Measurements from ENCODE around the gene UBXN11. TPM values are rescaled to one million over a fixed set of nuclear protein-coding genes. Genes with fewer than 3 reads are reported as not detected.
"Not testable (repeated sequence)": the region's sequence is repeated elsewhere in the genome, so short reads cannot be mapped to it uniquely, and the experiment has no call there.

UBXN11 gene
- total RNA-seq, 2 experiments from 2014 or later, result 24.5 to 26.1 TPM

GRCh38 chr1:26317612-26318337 is 11.3 kb upstream of the UBXN11 start, which contains the start of gene CD52:
TSS of gene CD52 (plus strand) at chr1:26317958. CDS start at chr1:26318018, 60 bp downstream.
- peak; percentile 82 for DNase-seq
- Mint-ChIP-seq H3K36me3 (peaks cover 23% of the 10 kb centered on the region), H3K9me3 (no peaks in the 10 kb centered on the region), H3K27ac (peak within 1 kb of the TSS; percentile 91), H3K4me3 (peak within 1 kb of the TSS; percentile 91), H3K4me1 (ENCODE audit: low read depth) (peaks cover 63% of the 10 kb centered on the region), H3K27me3 (no peaks in the 10 kb centered on the region)
- ChIA-PET POLR2A (interaction anchor here (0.9 to 7.0 kb wide), 6 partner anchors 8 to 42 kb away, joined by 3 to 100 read pairs (median 25); partner anchors contain the start of genes SH3BGRL3 and UBXN11), CTCF (interaction anchor here (1.4 to 23.7 kb wide), 8 partner anchors 10 to 173 kb away, joined by 4 to 886 read pairs (median 13); partner anchors contain the start of genes C1orf232, CEP85, SH3BGRL3 and UBXN11)
- intact Hi-C loops (cut with micrococcal nuclease), result loop anchor here (10.0 kb wide), 1 partner anchor 227 kb away; no protein-coding TSS in a partner anchor

GRCh38 chr1:26317146-26317545 is 10.7 kb upstream of the UBXN11 start:
- no peaks in the 10 kb centered on the region for H3K9me3 Mint-ChIP-seq
- intact Hi-C loops (cut with micrococcal nuclease), result loop anchor here (10.0 kb wide), 1 partner anchor 228 kb away; no protein-coding TSS in a partner anchor
- ChIA-PET CTCF (interaction anchor here (1.4 to 23.7 kb wide), 7 partner anchors 10 to 172 kb away, joined by 4 to 886 read pairs (median 12); partner anchors contain the start of genes CEP85, SH3BGRL3, UBXN11 and ZNF593), POLR2A (interaction anchor here (0.7 to 7.0 kb wide), 4 partner anchors 10 to 41 kb away, joined by 3 to 100 read pairs (median 42); partner anchors contain the start of genes SH3BGRL3 and UBXN11)
- H3K36me3 Mint-ChIP-seq, result peaks cover 20% of the 10 kb centered on the region
- peak overlapping the region; percentile 91 for H3K27ac Mint-ChIP-seq
- DNase-seq, result no peak
- H3K4me1 Mint-ChIP-seq (ENCODE audit: low read depth), result peaks cover 61% of the 10 kb centered on the region
- H3K4me3 Mint-ChIP-seq, result peak overlapping the region; percentile 91
- no peaks in the 10 kb centered on the region for H3K27me3 Mint-ChIP-seq

- DNase-seq, result no peak
- no peaks in the 10 kb centered on the region for H3K27me3 Mint-ChIP-seq
- ChIA-PET CTCF (interaction anchor here (1.4 to 23.7 kb wide), 5 partner anchors 9 to 146 kb away, joined by 4 to 886 read pairs (median 12); partner anchors contain the start of genes CEP85, SH3BGRL3, UBXN11 and ZNF593), POLR2A (interaction anchor here (0.7 to 7.0 kb wide), 5 partner anchors 9 to 38 kb away, joined by 3 to 100 read pairs (median 4); partner anchors contain the start of genes SH3BGRL3 and UBXN11)
- intact Hi-C loops (cut with micrococcal nuclease), result loop anchor here (10.0 kb wide), 1 partner anchor 229 kb away; no protein-coding TSS in a partner anchor
- H3K4me3 Mint-ChIP-seq, result no peak overlapping the region
- H3K9me3 Mint-ChIP-seq, result no peaks in the 10 kb centered on the region
- peaks cover 15% of the 10 kb centered on the region for H3K36me3 Mint-ChIP-seq
- peaks cover 55% of the 10 kb centered on the region for H3K4me1 Mint-ChIP-seq (ENCODE audit: low read depth)
- H3K27ac Mint-ChIP-seq, result peak overlapping the region; percentile 75
Observed at GRCh38 chr1:26315874-26316850, 9.7 kb upstream of the UBXN11 start.

GRCh38 chr1:26314501-26314900 is 8.1 kb upstream of the UBXN11 start:
- H3K4me1 Mint-ChIP-seq (ENCODE audit: low read depth), result peaks cover 43% of the 10 kb centered on the region
- no peak overlapping the region for H3K27ac Mint-ChIP-seq
- intact Hi-C loops (cut with micrococcal nuclease), result loop anchor here (10.0 kb wide), 1 partner anchor 230 kb away; no protein-coding TSS in a partner anchor

GRCh38 chr1:26307966-26308899 is 1.8 kb upstream of the UBXN11 start:
- H3K9me3 Mint-ChIP-seq, H3K27me3 Mint-ChIP-seq, H3K36me3 Mint-ChIP-seq: not testable (repeated sequence)
- DNase-seq, result peak; percentile 77
- ChIA-PET POLR2A (interaction anchor here (0.6 to 4.7 kb wide), 7 partner anchors 10 to 271 kb away, joined by 3 to 58 read pairs (median 17); partner anchors contain the start of genes CD52 and CEP85), CTCF (interaction anchor here (1.2 to 23.7 kb wide), 4 partner anchors 11 to 92 kb away, joined by 3 to 886 read pairs (median 42); partner anchors contain the start of genes CD52 and SH3BGRL3)
- intact Hi-C loops (cut with micrococcal nuclease), result loop anchor here (1.0 to 5.0 kb wide), 3 partner anchors 11 to 164 kb away; partner anchors contain the start of gene HMGN2
- Mint-ChIP-seq H3K4me3 (peak overlapping the region; percentile 95), H3K4me1 (ENCODE audit: low read depth) (peaks cover 33% of the 10 kb centered on the region), H3K27ac (peak overlapping the region; percentile 92)

More at GRCh38 chr1:26314501-26314900, 8.1 kb upstream of the UBXN11 start:
- Mint-ChIP-seq H3K36me3 (peaks cover 6% of the 10 kb centered on the region), H3K9me3 (no peaks in the 10 kb centered on the region), H3K27me3 (no peaks in the 10 kb centered on the region), H3K4me3 (no peak overlapping the region)
- no peak for DNase-seq
- ChIA-PET CTCF (interaction anchor here (1.4 to 23.7 kb wide), 2 partner anchors 35 to 80 kb away, joined by 6 to 886 read pairs; partner anchors contain the start of genes CEP85 and SH3BGRL3), POLR2A (interaction anchor here (1.2 to 7.0 kb wide), 4 partner anchors 8 to 39 kb away, joined by 3 to 100 read pairs (median 4); partner anchors contain the start of gene UBXN11)

GRCh38 chr1:26307363-26307781 is 936 bp upstream of the UBXN11 start:
- peak overlapping the region; percentile 95 for H3K4me3 Mint-ChIP-seq
- peaks cover 32% of the 10 kb centered on the region for H3K4me1 Mint-ChIP-seq (ENCODE audit: low read depth)
- peak; percentile 58 for DNase-seq
- CTCF ChIA-PET, result interaction anchor here (0.6 to 23.7 kb wide), 4 partner anchors 12 to 184 kb away, joined by 3 to 886 read pairs (median 40); partner anchors contain the start of genes CD52, SH3BGRL3 and ZNF593
- peak overlapping the region; percentile 92 for H3K27ac Mint-ChIP-seq
- no peaks in the 10 kb centered on the region for H3K36me3 Mint-ChIP-seq
- POLR2A ChIA-PET, result interaction anchor here (0.6 to 4.7 kb wide), 12 partner anchors 8 to 1342 kb away, joined by 3 to 58 read pairs (median 4); partner anchors contain the start of genes CD52, DHDDS, PDIK1L and SH3BGRL3
- H3K27me3 Mint-ChIP-seq, result no peaks in the 10 kb centered on the region
- intact Hi-C loops (cut with micrococcal nuclease), result loop anchor here (5.0 kb wide), 1 partner anchor 165 kb away; the partner anchor contains the start of gene HMGN2
- no peaks in the 10 kb centered on the region for H3K9me3 Mint-ChIP-seq

GRCh38 chr1:26305667-26306289 is 658 bp downstream of the UBXN11 start:
- ChIA-PET POLR2A (interaction anchor here (1.8 to 4.7 kb wide), 4 partner anchors 9 to 17 kb away, joined by 4 to 58 read pairs (median 30); partner anchors contain the start of gene CD52), CTCF (interaction anchor here (1.5 to 23.7 kb wide), 3 partner anchors 13 to 111 kb away, joined by 5 to 886 read pairs (median 77); partner anchors contain the start of genes CD52 and SH3BGRL3)
- H3K9me3 Mint-ChIP-seq, result no peaks in the 10 kb centered on the region
- H3K4me3 Mint-ChIP-seq, result peak overlapping the region; percentile 95
- H3K27me3 Mint-ChIP-seq, result no peaks in the 10 kb centered on the region
- H3K27ac Mint-ChIP-seq, result peak overlapping the region; percentile 92
- no peaks in the 10 kb centered on the region for H3K36me3 Mint-ChIP-seq
- H3K4me1 Mint-ChIP-seq (ENCODE audit: low read depth), result peaks cover 34% of the 10 kb centered on the region
- intact Hi-C loops (cut with micrococcal nuclease), result loop anchor here (5.0 kb wide), 1 partner anchor 167 kb away; the partner anchor contains the start of gene HMGN2
- DNase-seq, result no peak

GRCh38 chr1:26302733-26303405 is 3.6 kb downstream of the UBXN11 start:
- CTCF ChIA-PET, result interaction anchor here (1.2 to 1.9 kb wide), 2 partner anchors 14 to 18 kb away, joined by 4 to 5 read pairs; no protein-coding TSS in a partner anchor

More at GRCh38 chr1:26302733-26303405, 3.6 kb downstream of the UBXN11 start:
- Mint-ChIP-seq H3K27me3 (no peaks in the 10 kb centered on the region), H3K4me1 (ENCODE audit: low read depth) (peaks cover 28% of the 10 kb centered on the region), H3K4me3 (no peak overlapping the region), H3K27ac (peak overlapping the region; percentile 19), H3K36me3 (no peaks in the 10 kb centered on the region), H3K9me3 (no peaks in the 10 kb centered on the region)
- DNase-seq, result no peak
- POLR2A ChIA-PET, result interaction anchor here (1.4 kb wide), 1 partner anchor 12 kb away, joined by 3 read pairs; no protein-coding TSS in a partner anchor
- intact Hi-C loops (cut with micrococcal nuclease), result no loop called here
